Esophagus muscularis mucosa (tissue), 4 donors: ENCODE data around the gene KIAA0753. TPM values are rescaled to one million over a fixed set of nuclear protein-coding genes. Genes with fewer than 3 reads are reported as not detected.

Experiments
- DNase-seq: peaks from one replicate; pipeline ENCODE4 v3.0.0-alpha.2; 2017; ENCODE audit errors: extremely low spot score
- H3K27ac ChIP-seq, 4 donors: fragments of 200-600 bp; sonication (generic); replicated peaks in 1 of 4; 1 replicate in 3 of 4; 2 replicates in 1 of 4; pipeline ENCODE4 v1.5.1; 2016 to 2019; ENCODE audit warnings: mild to moderate bottlenecking in 1 of 4
- H3K27me3 ChIP-seq, 4 donors: fragments of 200-600 bp; sonication (generic); one replicate each; pipeline versions ENCODE4 v1.5.1 to v1.6.0; 2016 to 2019
- H3K36me3 ChIP-seq, 4 donors: fragments of 200-600 bp; sonication (generic); one replicate each; pipeline ENCODE4 v1.5.1; 2016 to 2019
- H3K4me1 ChIP-seq, 4 donors: fragments of 200-600 bp; sonication (generic); one replicate each; pipeline ENCODE4 v1.5.1; 2016 to 2019
- H3K4me3 ChIP-seq, 4 donors: fragments of 200-600 bp; sonication (generic); 1 replicate in 2 of 4; 2 replicates in 2 of 4; pipeline ENCODE4 v1.5.1; 2016 to 2019; ENCODE audit warnings: mild to moderate bottlenecking in 4 of 4, moderate library complexity in 1 of 4
- H3K9me3 ChIP-seq, 4 donors: fragments of 200-600 bp; sonication (generic); 1 replicate in 3 of 4; 2 replicates in 1 of 4; pipeline ENCODE4 v1.5.1; 2016 to 2019
- CTCF ChIP-seq, 3 experiments: fragments of 200-600 bp in 2 of 3; fragments of 450-650 bp in 1 of 3; sonication (generic) in 2 of 3; IDR thresholded peaks; one replicate each; pipeline ENCODE4 v1.5.1; 2017 to 2019; ENCODE audit warnings: antibody characterized with exemption in 3 of 3, mild to moderate bottlenecking in 2 of 3, moderate library complexity in 1 of 3
- EP300 ChIP-seq: sonication (generic); formaldehyde crosslinking; IDR thresholded peaks from one replicate; pipeline ENCODE4 v1.6.1; 2017; ENCODE audit warnings: antibody characterized with exemption
- POLR2A ChIP-seq: fragments of 450-650 bp; IDR thresholded peaks from one replicate; pipeline ENCODE4 v1.6.1; 2017; ENCODE audit warnings: antibody characterized with exemption, moderate library complexity, mild to moderate bottlenecking, low read depth
- POLR2AphosphoS5 ChIP-seq, 2 donors: sonication (generic); formaldehyde crosslinking; IDR thresholded peaks; one replicate each; pipeline ENCODE4 v1.6.1; 2017; ENCODE audit warnings: antibody characterized with exemption in 2 of 2
- WGBS: methylation state at CpG from one replicate; pipeline ENCODE4 v1.1.5; 2018; 5-methylcytosine and 5-hydroxymethylcytosine counted together
- intact Hi-C: fragments of 100-400 bp; cut with DNase I; formaldehyde crosslinking; loops from one replicate; pipeline ENCODE4 v1.15.1; 2023
- total RNA-seq, 4 donors: library from RNA; depleted of rRNA; stranded (reverse); fragments of >200 nt; gene quantifications; one replicate each; pipeline versions ENCODE4 v1.1.0 to v1.2.1, GENCODE V29; 2016

The KIAA0753 gene
- total RNA-seq = 10 to 100 TPM; 36.9 to 73.9 (median 46.4) TPM

- Histone ChIP-seq H3K27ac (peak within 1 kb of the TSS; percentile 78 to 87 (median 81)), H3K9me3 (no peaks in the 10 kb centered on the region), H3K4me3 (peak within 1 kb of the TSS; percentile 83 to 90 (median 86)), H3K4me1 (peaks cover 18 to 50% (median 34%) of the 10 kb centered on the region in 4 donors), H3K27me3 (no peaks in the 10 kb centered on the region), H3K36me3 (peaks cover 16 to 32% (median 22%) of the 10 kb centered on the region in 4 donors)
- DNase-seq = peak; percentile 98
- TF ChIP-seq EP300 = no peak
- peak in 1 of 3 experiments; percentile 19 for TF ChIP-seq CTCF (IDR thresholded peaks at IDR 0.05)
- peak; percentile 73 for TF ChIP-seq POLR2A
- TF ChIP-seq POLR2AphosphoS5 (IDR thresholded peaks at IDR 0.05) = peak; percentile 91 to 97
- intact Hi-C loops = loop anchor here (5.0 kb wide), 1 partner anchor 168 kb away; no protein-coding TSS in a partner anchor
- WGBS = under 1% methylated on average over 35 of the region's 52 CpGs
Measured at GRCh38 chr17:6640536-6641246, at the start of gene KIAA0753, which contains the start of gene TXNDC17. TSS of gene KIAA0753 (minus strand) at chr17:6640711. CDS start at chr17:6635103, 5,608 bp downstream. TSS of gene TXNDC17 (plus strand) at chr17:6641060. CDS start at chr17:6641083, 23 bp downstream.

- intact Hi-C loops = no loop called here
- H3K4me1 ChIP-seq = no peaks in the 10 kb centered on the region
Measured at GRCh38 chr17:6688944-6689343, 48.4 kb upstream of the KIAA0753 start.

GRCh38 chr17:6686026-6686425 is 45.5 kb upstream of the KIAA0753 start:
- Histone ChIP-seq H3K36me3 (no peaks in the 10 kb centered on the region), H3K27me3 (peaks cover 0 to 53% (median 0%) of the 10 kb centered on the region in 4 donors), H3K4me3 (no peak overlapping the region), H3K9me3 (no peaks in the 10 kb centered on the region), H3K4me1 (no peaks in the 10 kb centered on the region), H3K27ac (no peak overlapping the region)
- TF ChIP-seq CTCF (IDR thresholded peaks at IDR 0.05) (no peak), POLR2A (no peak), EP300 (no peak), POLR2AphosphoS5 (IDR thresholded peaks at IDR 0.05) (no peak)
- no peak for DNase-seq
- intact Hi-C loops = no loop called here
- WGBS = 95% methylated on average over 3 of the region's 4 CpGs

More at GRCh38 chr17:6688944-6689343, 48.4 kb upstream of the KIAA0753 start:
- Histone ChIP-seq H3K9me3 (no peaks in the 10 kb centered on the region), H3K4me3 (no peak overlapping the region), H3K36me3 (no peaks in the 10 kb centered on the region), H3K27ac (no peak overlapping the region), H3K27me3 (peaks cover 0 to 44% (median 0%) of the 10 kb centered on the region in 4 donors)
- no peak for DNase-seq
- TF ChIP-seq EP300 = no peak
- TF ChIP-seq CTCF (IDR thresholded peaks at IDR 0.05) = no peak
- no peak for TF ChIP-seq POLR2AphosphoS5 (IDR thresholded peaks at IDR 0.05)
- TF ChIP-seq POLR2A = no peak
- WGBS = 85% methylated on average over 9 of the region's 9 CpGs

DNA sequence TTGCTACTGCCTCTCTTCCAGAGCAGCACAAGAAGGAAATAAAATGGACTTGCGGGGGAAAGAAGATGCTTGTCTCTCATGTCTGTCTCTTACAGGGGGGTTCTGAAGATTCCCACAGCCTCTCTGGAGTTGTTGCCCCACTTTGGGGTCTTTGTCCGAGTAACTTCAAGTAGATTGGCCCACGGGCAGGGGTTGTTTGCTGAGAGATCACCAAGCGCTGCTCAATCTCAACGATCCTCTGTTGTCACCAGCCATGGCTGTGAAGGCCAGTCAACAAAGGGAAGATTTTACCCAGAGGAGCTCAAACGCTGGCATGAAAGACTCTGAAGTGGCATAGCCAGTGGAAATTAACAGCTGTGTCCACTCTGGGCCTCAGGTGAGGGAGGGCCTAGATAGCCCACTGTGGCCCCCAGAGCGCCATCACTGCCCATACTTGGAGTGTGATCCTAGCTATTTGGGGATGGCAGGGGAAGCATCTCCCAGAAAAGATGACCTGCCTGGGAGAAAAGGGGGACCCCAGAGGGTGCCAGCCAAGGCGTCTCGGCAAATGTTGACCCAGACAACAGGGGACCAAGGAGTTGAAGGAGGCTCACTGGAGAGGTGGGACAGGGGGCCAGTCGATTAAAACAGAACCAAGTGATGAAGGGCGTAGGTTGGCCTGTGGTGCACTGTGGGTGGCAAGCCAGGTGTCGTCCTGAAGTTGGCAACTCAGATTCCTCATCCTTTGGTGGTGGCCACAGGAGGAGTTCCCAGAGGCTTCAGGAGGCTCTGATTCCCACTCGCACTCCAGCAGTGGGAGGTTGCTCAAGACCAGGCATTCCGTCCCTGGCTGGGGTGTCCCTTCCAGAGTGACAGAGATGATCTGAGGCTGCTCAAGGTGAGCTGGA is 44.6 kb upstream of the KIAA0753 start:
- intact Hi-C loops = no loop called here
- no peak for TF ChIP-seq EP300
- TF ChIP-seq CTCF (IDR thresholded peaks at IDR 0.05) = no peak
- no peak for TF ChIP-seq POLR2A
- TF ChIP-seq POLR2AphosphoS5 (IDR thresholded peaks at IDR 0.05) = no peak
- no peak overlapping the region for H3K4me3 ChIP-seq
- H3K27me3 ChIP-seq = peaks cover 0 to 44% (median 0%) of the 10 kb centered on the region in 4 donors
- H3K4me1 ChIP-seq = no peaks in the 10 kb centered on the region
- H3K27ac ChIP-seq = no peak overlapping the region
- H3K9me3 ChIP-seq = no peaks in the 10 kb centered on the region
- no peak for DNase-seq
- WGBS = 75% methylated on average over 11 of the region's 14 CpGs
- no peaks in the 10 kb centered on the region for H3K36me3 ChIP-seq
